Measurements from ENCODE around the gene TGFB3. TPM values are rescaled to one million over a fixed set of nuclear protein-coding genes. Genes with fewer than 3 reads are reported as not detected.

The TGFB3 gene
- total and polyA plus RNA-seq, 2 donors (not counting 3 experiments of a cell fraction or from before 2014, with no cell fraction given): 5.3 to 5.4 TPM

- Histone ChIP-seq H3K27ac (ENCODE audit: insufficient read depth, low read depth, low read length) (no peak overlapping the region), H3K36me3 (ENCODE audit: control insufficient read depth in 2 of 2, extremely low read depth in 1 of 2, insufficient read depth in 2 of 2, low read length in 2 of 2) (no peaks in the 10 kb centered on the region), H3K9ac (replicated peaks; ENCODE audit: extremely low read depth, insufficient read depth, low read length) (no peak overlapping the region), H3K4me1 (ENCODE audit: control insufficient read depth, extremely low read depth, insufficient read depth, low read length) (peaks cover 13% of the 10 kb centered on the region), H3K9me1 (replicated peaks; ENCODE audit: control insufficient read depth, extremely low read depth, insufficient read depth, low read length) (no peaks in the 10 kb centered on the region), H3K4me2 (ENCODE audit: insufficient read depth, low read length) (no peak overlapping the region), H2AFZ (ENCODE audit: low read depth, low read length) (no peak overlapping the region), H3K27me3 (ENCODE audit: control insufficient read depth in 2 of 2, insufficient read depth in 2 of 2, low read length in 2 of 2) (no peaks in the 10 kb centered on the region), H4K20me1 (replicated peaks; ENCODE audit: control insufficient read depth, extremely low read depth, insufficient read depth, low read length) (no peaks in the 10 kb centered on the region), H3K79me2 (ENCODE audit: control insufficient read depth, insufficient read depth, low read length) (no peaks in the 10 kb centered on the region), H3K9me3 (replicated peaks; ENCODE audit: control insufficient read depth, insufficient read depth, low read length) (no peaks in the 10 kb centered on the region), H3K4me3 (replicated peaks in 1 of 3; ENCODE audit: insufficient read depth in 1 of 3, low read depth in 1 of 3, low read length in 3 of 3) (no peak overlapping the region)
- FAIRE-seq (no peak), DNase-seq (ENCODE audit: low read depth, low spot score) (no peak)
- ChIA-PET CTCF (interaction anchor here (0.6 to 12.4 kb wide), 42 partner anchors 9 to 402 kb away, joined by 3 to 617 read pairs (median 4); partner anchors contain the start of genes ERG28 and TTLL5), POLR2A (no interaction called here)
- dilution Hi-C loops (cut with MboI; ENCODE audit: extremely low pct_ligation_motif_present, low sequenced_read_pairs) (loop anchor here (25.0 kb wide), 1 partner anchor 268 kb away; no protein-coding TSS in a partner anchor), intact Hi-C loops (cut with micrococcal nuclease) (loop anchor here (5.0 kb wide), 1 partner anchor 407 kb away; no protein-coding TSS in a partner anchor)
- TF ChIP-seq FOS (IDR thresholded peaks at IDR 0.05; ENCODE audit: borderline replicate concordance, insufficient read depth, low read length): no peak
- no peak for TF ChIP-seq MYC (IDR thresholded peaks at IDR 0.05; ENCODE audit: low read depth, low read length)
- TF ChIP-seq POLR2AphosphoS5 (IDR thresholded peaks at IDR 0.05; ENCODE audit: insufficient read depth, low read depth, low read length): no peak
- TF ChIP-seq GATA2 (IDR thresholded peaks at IDR 0.05; ENCODE audit: insufficient read depth, insufficient read length, low read depth, low read length): no peak
- no peak for TF ChIP-seq EZH2 (IDR thresholded peaks at IDR 0.05; ENCODE audit: borderline replicate concordance, low read depth, low read length, severe bottlenecking)
- no peak for TF ChIP-seq JUN (IDR thresholded peaks at IDR 0.05; ENCODE audit: borderline replicate concordance, insufficient read depth, insufficient read length, low read depth)
- TF ChIP-seq CTCF (IDR thresholded peaks at IDR 0.05; ENCODE audit: extremely low read depth in 1 of 2, insufficient read depth in 1 of 2, low read depth in 1 of 2, low read length in 2 of 2): no peak
- TF ChIP-seq, protein P1, sequence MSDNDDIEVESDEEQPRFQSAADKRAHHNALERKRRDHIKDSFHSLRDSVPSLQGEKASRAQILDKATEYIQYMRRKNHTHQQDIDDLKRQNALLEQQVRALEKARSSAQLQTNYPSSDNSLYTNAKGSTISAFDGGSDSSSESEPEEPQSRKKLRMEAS (IDR thresholded peaks at IDR 0.05; ENCODE audit: insufficient read depth, insufficient read length): no peak
- no peak for TF ChIP-seq POLR2A (IDR thresholded peaks at IDR 0.05; ENCODE audit: low read depth, low read length)
- BruUV-seq (replicated peaks): no TSS peak
These were observed 1.9 kb downstream of the TGFB3 start for GRCh38 chr14:75979648-75980565.
